SK-N-SH (cell line): ENCODE data around the gene CRYBG2. TPM values are rescaled to one million over a fixed set of nuclear protein-coding genes. Genes with fewer than 3 reads are reported as not detected.

Experiments used
- CTCF ChIA-PET: fragments of 300-600, 350-600 bp; formaldehyde crosslinking; extraction: SDS; loops from one replicate; lab custom pipeline; 2021; lab: Yijun Ruan, JAX
- POLR2A ChIA-PET: fragments of 350-600 bp; sonication (Branson Sonifier 250); formaldehyde crosslinking; extraction: SDS; loops from one replicate; lab custom pipeline; 2020; ENCODE audit warnings: antibody characterized with exemption, inconsistent platforms; lab: Yijun Ruan, JAX
- DNase-seq: peaks from one replicate; pipeline ENCODE4 v3.0.0; 2012
- H2AFZ ChIP-seq: fragments of 200-600 bp; sonication (generic); 2 replicates; pipeline ENCODE4 v1.8.1; 2016; ENCODE audit warnings: antibody characterized with exemption, mild to moderate bottlenecking, low read depth
- H3F3A ChIP-seq: fragments of 200-600 bp; sonication (generic); replicated peaks from 2 replicates; pipeline ENCODE3; 2016; ENCODE audit warnings: antibody characterized with exemption, mild to moderate bottlenecking; ENCODE audit not compliant: insufficient read depth
- H3K27ac ChIP-seq, 2 experiments: fragments of 200-500 bp in 1 of 2; fragments of 200-600 bp in 1 of 2; sonication (Bioruptor generic) in 1 of 2; sonication (generic), shearing (Covaris generic) in 1 of 2; 2 replicates each; pipeline versions ENCODE4 v1.5.1 to v1.6.1; 2014 to 2016; ENCODE audit warnings: low read depth in 2 of 2, inconsistent platforms in 1 of 2, low read length in 1 of 2, mild to moderate bottlenecking in 1 of 2, mixed read lengths in 1 of 2
- H3K27me3 ChIP-seq: fragments of 200-600 bp; sonication (generic), shearing (Covaris generic); 2 replicates; pipeline ENCODE4 v1.6.1; 2016; ENCODE audit warnings: mixed run types; ENCODE audit not compliant: insufficient read depth
- H3K36me3 ChIP-seq, 2 experiments: fragments of 200-500 bp in 1 of 2; fragments of 200-600 bp in 1 of 2; sonication (Bioruptor generic) in 1 of 2; sonication (generic) in 1 of 2; replicated peaks in 1 of 2; 2 replicates each; pipeline versions ENCODE3 to v1.5.1; 2014 to 2016; ENCODE audit warnings: low read length in 1 of 2, mild to moderate bottlenecking in 1 of 2; ENCODE audit not compliant: insufficient read depth in 2 of 2, control insufficient read depth in 1 of 2
- H3K4me1 ChIP-seq, 2 experiments: fragments of 200-500 bp in 1 of 2; fragments of 200-600 bp in 1 of 2; sonication (Bioruptor generic) in 1 of 2; sonication (generic), shearing (Covaris generic) in 1 of 2; 2 replicates each; pipeline versions ENCODE4 v1.5.1 to v1.6.1; 2014 to 2016; ENCODE audit warnings: low read depth in 1 of 2, low read length in 1 of 2, mixed run types in 1 of 2; ENCODE audit not compliant: insufficient read depth in 2 of 2, control insufficient read depth in 1 of 2
- H3K4me2 ChIP-seq: fragments of 200-600 bp; sonication (generic), shearing (Covaris generic); 2 replicates; pipeline ENCODE4 v1.6.1; 2017; ENCODE audit warnings: mixed run types
- H3K4me3 ChIP-seq, 2 experiments: fragments of 200-500 bp in 1 of 2; fragments of 200-600 bp in 1 of 2; sonication (Bioruptor generic) in 1 of 2; sonication (generic), shearing (Covaris generic) in 1 of 2; 2 replicates each; pipeline versions ENCODE4 v1.5.1 to v1.8.1; 2014 to 2016; ENCODE audit warnings: low read depth in 2 of 2, inconsistent platforms in 1 of 2, low read length in 1 of 2, mild to moderate bottlenecking in 1 of 2, mixed read lengths in 1 of 2, moderate library complexity in 1 of 2
- H3K79me2 ChIP-seq: fragments of 200-600 bp; sonication (generic); 2 replicates; pipeline ENCODE4 v1.8.1; 2017; ENCODE audit warnings: mild to moderate bottlenecking; ENCODE audit not compliant: insufficient read depth
- H3K9ac ChIP-seq: fragments of 200-600 bp; sonication (generic); 2 replicates; pipeline ENCODE4 v1.6.1; 2017; ENCODE audit warnings: mixed run types
- H3K9me2 ChIP-seq: fragments of 200-600 bp; sonication (generic); 2 replicates; pipeline ENCODE4 v1.6.1; 2017; ENCODE audit warnings: mixed run types
- H3K9me3 ChIP-seq: fragments of 200-600 bp; sonication (generic); 2 replicates; pipeline ENCODE4 v1.6.1; 2017; ENCODE audit warnings: mixed run types, mild to moderate bottlenecking, moderate library complexity
- H4K20me1 ChIP-seq: fragments of 200-600 bp; sonication (generic); 2 replicates; pipeline ENCODE4 v1.6.1; 2017; ENCODE audit warnings: mild to moderate bottlenecking, mixed run types; ENCODE audit not compliant: insufficient read depth
- CTCF ChIP-seq: fragments of 200-600 bp; sonication (generic); IDR thresholded peaks from 2 replicates; pipeline ENCODE4 v1.6.1; 2017; ENCODE audit warnings: antibody characterized with exemption, mild to moderate bottlenecking, moderate library complexity
- ELF1 ChIP-seq: IDR thresholded peaks from 2 replicates; pipeline ENCODE4 v1.4.0; 2012
- JUND ChIP-seq: IDR thresholded peaks from 2 replicates; pipeline ENCODE4 v1.4.0; 2012
- MEF2A ChIP-seq: IDR thresholded peaks from 2 replicates; pipeline ENCODE4 v1.4.0; 2012; ENCODE audit warnings: low read depth, borderline replicate concordance
- NFIC ChIP-seq: IDR thresholded peaks from 2 replicates; pipeline ENCODE4 v1.4.0; 2012; ENCODE audit warnings: borderline replicate concordance
- NRF1 ChIP-seq: IDR thresholded peaks from 2 replicates; pipeline ENCODE4 v1.6.1; 2012; ENCODE audit warnings: low read depth, mild to moderate bottlenecking, low read length
- POLR2AphosphoS5 ChIP-seq: IDR thresholded peaks from 2 replicates; pipeline ENCODE4 v1.6.1; 2012; ENCODE audit warnings: low read depth, low read length
- RCOR1 ChIP-seq: fragments of 150-350 bp; IDR thresholded peaks from 2 replicates; pipeline ENCODE4 v1.6.1; 2017; ENCODE audit warnings: antibody characterized with exemption, low read length
- RFX5 ChIP-seq: IDR thresholded peaks from 2 replicates; pipeline ENCODE4 v1.6.1; 2012; ENCODE audit warnings: mild to moderate bottlenecking, improper control_type of control experiment, low read length
- RXRA ChIP-seq: IDR thresholded peaks from 2 replicates; pipeline ENCODE4 v1.4.0; 2012; ENCODE audit warnings: low read depth, mild to moderate bottlenecking, borderline replicate concordance
- SIN3A ChIP-seq: IDR thresholded peaks from 2 replicates; pipeline ENCODE4 v1.6.1; 2012; ENCODE audit warnings: low read depth, mild to moderate bottlenecking, low read length, moderate library complexity, borderline replicate concordance
- TAF1 ChIP-seq: IDR thresholded peaks from 2 replicates; pipeline ENCODE4 v1.6.1; 2012; ENCODE audit warnings: low read depth, mild to moderate bottlenecking, low read length, moderate library complexity, borderline replicate concordance
- WGBS: methylation state at CpG from one replicate; pipeline ENCODE4 v1.1.6; 2017; ENCODE audit warnings: low lambda C conversion rate; 5-methylcytosine and 5-hydroxymethylcytosine counted together
- polyA plus RNA-seq, 3 experiments: library from polyadenylated mRNA; depleted of rRNA; stranded (reverse); fragments of >200 nt; gene quantifications; 2 replicates each; pipeline ENCODE4 v1.2.3, GENCODE V29; 2012
- TF ChIP-seq, protein P1 (sequence below): fragments of 150-350 bp; IDR thresholded peaks from 2 replicates; pipeline ENCODE4 v1.6.1; 2017; ENCODE audit warnings: antibody characterized with exemption, low read length, low read depth, borderline replicate concordance
- TF ChIP-seq, protein P2 (sequence below): IDR thresholded peaks from 2 replicates; pipeline ENCODE4; 2012

Gene CRYBG2
- polyA plus RNA-seq, 1 of the 3 experiments (the other 2 are of a cell fraction) = 0.08 TPM

DNA sequence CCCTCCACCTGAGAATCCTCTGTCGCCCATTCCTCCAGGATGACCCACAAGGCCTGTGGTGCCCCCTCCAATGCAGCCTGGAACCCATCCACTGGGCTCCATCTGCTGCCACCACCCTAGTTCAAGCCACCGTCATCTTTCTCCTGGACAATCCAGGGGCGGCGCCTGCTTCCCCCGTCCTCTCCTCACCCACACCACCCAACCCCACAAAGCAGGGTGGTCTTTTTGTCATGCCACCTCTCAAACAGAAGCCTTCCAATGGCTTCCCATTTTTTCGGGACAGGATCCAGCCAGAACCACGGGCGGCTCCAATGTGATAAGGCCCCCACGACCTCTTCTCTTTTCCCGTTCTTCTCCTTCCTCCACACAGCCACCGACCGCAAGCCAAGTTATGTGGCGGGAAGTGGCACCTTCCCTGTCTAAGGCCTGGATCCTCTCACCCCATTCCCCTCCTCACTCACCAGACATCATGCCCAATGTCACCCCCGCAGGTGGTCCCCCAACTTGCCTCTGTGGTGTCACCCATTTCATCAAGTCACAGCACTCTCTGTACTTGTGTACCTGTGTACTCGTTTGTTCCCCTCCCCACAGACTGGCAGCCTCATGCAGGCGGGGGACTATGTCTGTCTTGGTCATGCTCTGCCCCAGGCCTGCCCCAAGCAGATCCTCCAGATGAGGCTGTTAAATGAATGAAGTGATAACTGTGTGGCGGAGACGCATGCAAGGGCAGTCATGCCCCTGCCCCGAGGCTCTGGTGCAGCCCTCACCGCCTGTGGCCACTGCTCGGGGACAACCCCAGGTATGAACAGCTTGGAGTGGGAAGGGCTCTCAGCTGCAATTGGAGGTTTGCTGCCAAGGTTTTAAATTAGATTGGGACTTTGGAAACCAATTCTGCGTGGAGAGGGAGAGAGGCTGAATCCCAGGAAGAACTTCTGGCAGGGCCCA, 58.5 kb downstream of the CRYBG2 start:
- Histone ChIP-seq H2AFZ (no peak overlapping the region), H3K9ac (no peak overlapping the region), H3K79me2 (no peaks in the 10 kb centered on the region), H3K4me3 (no peak overlapping the region), H3K4me1 (peaks cover 0 to 11% of the 10 kb centered on the region in 2 experiments; a peak in 1 of 4 replicates), H3K27me3 (no peaks in the 10 kb centered on the region), H3F3A (no peaks in the 10 kb centered on the region), H3K9me2 (no peaks in the 10 kb centered on the region), H3K4me2 (no peak overlapping the region), H3K36me3 (no peaks in the 10 kb centered on the region), H3K27ac (no peak overlapping the region), H4K20me1 (no peaks in the 10 kb centered on the region), H3K9me3 (no peaks in the 10 kb centered on the region)
- ChIA-PET POLR2A (no interaction called here), CTCF (interaction anchor here (1.0 to 7.1 kb wide), 4 partner anchors 9 to 69 kb away, joined by 3 to 48 read pairs (median 6); no protein-coding TSS in a partner anchor)
- DNase-seq = no peak
- no peak for TF ChIP-seq RXRA
- no peak for TF ChIP-seq CTCF
- TF ChIP-seq NRF1 = no peak
- no peak for TF ChIP-seq MEF2A
- TF ChIP-seq SIN3A = no peak
- TF ChIP-seq RFX5 = no peak
- TF ChIP-seq, protein P1, sequence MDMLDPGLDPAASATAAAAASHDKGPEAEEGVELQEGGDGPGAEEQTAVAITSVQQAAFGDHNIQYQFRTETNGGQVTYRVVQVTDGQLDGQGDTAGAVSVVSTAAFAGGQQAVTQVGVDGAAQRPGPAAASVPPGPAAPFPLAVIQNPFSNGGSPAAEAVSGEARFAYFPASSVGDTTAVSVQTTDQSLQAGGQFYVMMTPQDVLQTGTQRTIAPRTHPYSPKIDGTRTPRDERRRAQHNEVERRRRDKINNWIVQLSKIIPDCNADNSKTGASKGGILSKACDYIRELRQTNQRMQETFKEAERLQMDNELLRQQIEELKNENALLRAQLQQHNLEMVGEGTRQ = no peak
- TF ChIP-seq POLR2AphosphoS5 = no peak
- TF ChIP-seq JUND = no peak
- no peak for TF ChIP-seq RCOR1
- TF ChIP-seq, protein P2, sequence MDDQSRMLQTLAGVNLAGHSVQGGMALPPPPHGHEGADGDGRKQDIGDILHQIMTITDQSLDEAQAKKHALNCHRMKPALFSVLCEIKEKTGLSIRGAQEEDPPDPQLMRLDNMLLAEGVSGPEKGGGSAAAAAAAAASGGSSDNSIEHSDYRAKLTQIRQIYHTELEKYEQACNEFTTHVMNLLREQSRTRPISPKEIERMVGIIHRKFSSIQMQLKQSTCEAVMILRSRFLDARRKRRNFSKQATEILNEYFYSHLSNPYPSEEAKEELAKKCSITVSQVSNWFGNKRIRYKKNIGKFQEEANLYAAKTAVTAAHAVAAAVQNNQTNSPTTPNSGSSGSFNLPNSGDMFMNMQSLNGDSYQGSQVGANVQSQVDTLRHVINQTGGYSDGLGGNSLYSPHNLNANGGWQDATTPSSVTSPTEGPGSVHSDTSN = no peak
- TF ChIP-seq ELF1 = no peak
- TF ChIP-seq NFIC = no peak
- no peak for TF ChIP-seq TAF1
- WGBS = 91% methylated on average over 22 of the region's 22 CpGs
